ENCODE measurements around the gene GCDH.
"Not testable (repeated sequence)": the region's sequence is repeated elsewhere in the genome, so short reads cannot be mapped to it uniquely, and the experiment has no call there.

The GCDH gene

GRCh38 chr19:12890787-12891552 lies at the start of gene GCDH:
Gene GCDH (plus strand): TSS chr19:12891160. CDS start chr19:12891305, 145 bp downstream.
- DNase-seq (ENCODE audit: low read depth, low spot score): peak; percentile 97
- H3K9me3 ChIP-seq (ENCODE audit: control insufficient read depth, insufficient read depth, low read length): no peaks in the 10 kb centered on the region
- no peaks in the 10 kb centered on the region for H3K27me3 ChIP-seq (ENCODE audit: control insufficient read depth, insufficient read depth, low read length)
- H3K27ac ChIP-seq (ENCODE audit: low read length): no peak within 1 kb of the TSS
- H3K4me3 ChIP-seq (ENCODE audit: low read length): peak within 1 kb of the TSS; percentile 84
- H3K36me3 ChIP-seq (ENCODE audit: control insufficient read depth, insufficient read depth, low read length): peaks cover 10% of the 10 kb centered on the region; the same call in 1 of the 2 replicates
- 0 out of 2 replicates have a peak, but pooled peaks cover 3% of the 10 kb centered on the region for H3K4me1 ChIP-seq (ENCODE audit: control insufficient read depth, insufficient read depth, low read length)
- WGBS (ENCODE audit: insufficient coverage, insufficient read length): no CpG with 5 or more reads among the region's 49 CpGs

GRCh38 chr19:12842511-12842910 lies 48.4 kb upstream of the GCDH start:
- no peak for DNase-seq (ENCODE audit: low read depth, low spot score)

GRCh38 chr19:12843328-12843727 lies 47.6 kb upstream of the GCDH start:
- H3K27me3 ChIP-seq (ENCODE audit: control insufficient read depth, insufficient read depth, low read length): no peaks in the 10 kb centered on the region
- WGBS (ENCODE audit: insufficient coverage, insufficient read length): no CpG with 5 or more reads among the region's 11 CpGs
- no peak for DNase-seq (ENCODE audit: low read depth, low spot score)

More at GRCh38 chr19:12842511-12842910, 48.4 kb upstream of the GCDH start:
- Histone ChIP-seq H3K9me3 (ENCODE audit: control insufficient read depth, insufficient read depth, low read length) (no peaks in the 10 kb centered on the region), H3K4me3 (ENCODE audit: low read length) (no peak overlapping the region), H3K36me3 (ENCODE audit: control insufficient read depth, insufficient read depth, low read length) (no peaks in the 10 kb centered on the region), H3K27me3 (ENCODE audit: control insufficient read depth, insufficient read depth, low read length) (no peaks in the 10 kb centered on the region), H3K4me1 (ENCODE audit: control insufficient read depth, insufficient read depth, low read length) (no peaks in the 10 kb centered on the region; the same call in 1 of the 2 replicates), H3K27ac (ENCODE audit: low read length) (no peak overlapping the region)
- 100% methylated on average over 3 of the region's 18 CpGs for WGBS (ENCODE audit: insufficient coverage, insufficient read length)

GRCh38 chr19:12843999-12844732 lies 46.8 kb upstream of the GCDH start:
- Histone ChIP-seq H3K36me3 (ENCODE audit: control insufficient read depth, insufficient read depth, low read length) (no peaks in the 10 kb centered on the region), H3K27ac (ENCODE audit: low read length) (no peak overlapping the region), H3K27me3 (ENCODE audit: control insufficient read depth, insufficient read depth, low read length) (no peaks in the 10 kb centered on the region), H3K4me3 (ENCODE audit: low read length) (no peak overlapping the region), H3K9me3 (ENCODE audit: control insufficient read depth, insufficient read depth, low read length) (no peaks in the 10 kb centered on the region), H3K4me1 (ENCODE audit: control insufficient read depth, insufficient read depth, low read length) (peaks cover 2% of the 10 kb centered on the region; the same call in 1 of the 2 replicates)
- no CpG with 5 or more reads among the region's 3 CpGs for WGBS (ENCODE audit: insufficient coverage, insufficient read length)
- DNase-seq (ENCODE audit: low read depth, low spot score): no peak

More at GRCh38 chr19:12843328-12843727, 47.6 kb upstream of the GCDH start:
- H3K27ac ChIP-seq (ENCODE audit: low read length): no peak overlapping the region
- H3K4me1 ChIP-seq (ENCODE audit: control insufficient read depth, insufficient read depth, low read length): peaks cover 2% of the 10 kb centered on the region; the same call in 1 of the 2 replicates
- no peak overlapping the region for H3K4me3 ChIP-seq (ENCODE audit: low read length)
- H3K9me3 ChIP-seq (ENCODE audit: control insufficient read depth, insufficient read depth, low read length): no peaks in the 10 kb centered on the region
- no peaks in the 10 kb centered on the region for H3K36me3 ChIP-seq (ENCODE audit: control insufficient read depth, insufficient read depth, low read length)

GRCh38 chr19:12846613-12847012 lies 44.3 kb upstream of the GCDH start:
- not testable (repeated sequence) for H3K27me3 ChIP-seq (ENCODE audit: control insufficient read depth, insufficient read depth, low read length); H3K36me3 ChIP-seq (ENCODE audit: control insufficient read depth, insufficient read depth, low read length); H3K9me3 ChIP-seq (ENCODE audit: control insufficient read depth, insufficient read depth, low read length); H3K4me3 ChIP-seq (ENCODE audit: low read length); H3K4me1 ChIP-seq (ENCODE audit: control insufficient read depth, insufficient read depth, low read length); DNase-seq (ENCODE audit: low read depth, low spot score); H3K27ac ChIP-seq (ENCODE audit: low read length)
- WGBS (ENCODE audit: insufficient coverage, insufficient read length): no CpG with 5 or more reads among the region's 7 CpGs

- peaks cover 4% of the 10 kb centered on the region; the same call in 1 of the 2 replicates for H3K36me3 ChIP-seq (ENCODE audit: control insufficient read depth, insufficient read depth, low read length)
- H3K4me1 ChIP-seq (ENCODE audit: control insufficient read depth, insufficient read depth, low read length): 0 out of 2 replicates have a peak, but pooled peaks cover 2% of the 10 kb centered on the region
- H3K4me3 ChIP-seq (ENCODE audit: low read length): no peak overlapping the region
- H3K27me3 ChIP-seq (ENCODE audit: control insufficient read depth, insufficient read depth, low read length): no peaks in the 10 kb centered on the region
- no peaks in the 10 kb centered on the region for H3K9me3 ChIP-seq (ENCODE audit: control insufficient read depth, insufficient read depth, low read length)
- no CpG with 5 or more reads among the region's 69 CpGs for WGBS (ENCODE audit: insufficient coverage, insufficient read length)
- no peak for DNase-seq (ENCODE audit: low read depth, low spot score)
- no peak overlapping the region for H3K27ac ChIP-seq (ENCODE audit: low read length)
Observed at GRCh38 chr19:12847159-12848139, 43.5 kb upstream of the GCDH start.

- Histone ChIP-seq H3K4me3 (ENCODE audit: low read length) (no peak overlapping the region), H3K9me3 (ENCODE audit: control insufficient read depth, insufficient read depth, low read length) (no peaks in the 10 kb centered on the region), H3K27me3 (ENCODE audit: control insufficient read depth, insufficient read depth, low read length) (no peaks in the 10 kb centered on the region), H3K36me3 (ENCODE audit: control insufficient read depth, insufficient read depth, low read length) (peaks cover 9% of the 10 kb centered on the region), H3K4me1 (ENCODE audit: control insufficient read depth, insufficient read depth, low read length) (no peaks in the 10 kb centered on the region), H3K27ac (ENCODE audit: low read length) (no peak overlapping the region)
- WGBS (ENCODE audit: insufficient coverage, insufficient read length): no CpG with 5 or more reads among the region's 1 CpG
- no peak for DNase-seq (ENCODE audit: low read depth, low spot score)
Observed at GRCh38 chr19:12856653-12857052, 34.3 kb upstream of the GCDH start.

GRCh38 chr19:12858041-12858928 lies 32.7 kb upstream of the GCDH start:
- WGBS (ENCODE audit: insufficient coverage, insufficient read length): no CpG with 5 or more reads among the region's 35 CpGs

GRCh38 chr19:12859546-12859945 lies 31.4 kb upstream of the GCDH start:
- no CpG with 5 or more reads among the region's 7 CpGs for WGBS (ENCODE audit: insufficient coverage, insufficient read length)
- peaks cover 5% of the 10 kb centered on the region for H3K36me3 ChIP-seq (ENCODE audit: control insufficient read depth, insufficient read depth, low read length)
- H3K9me3 ChIP-seq (ENCODE audit: control insufficient read depth, insufficient read depth, low read length): no peaks in the 10 kb centered on the region
- H3K4me1 ChIP-seq (ENCODE audit: control insufficient read depth, insufficient read depth, low read length): no peaks in the 10 kb centered on the region
- H3K4me3 ChIP-seq (ENCODE audit: low read length): no peak overlapping the region
- H3K27me3 ChIP-seq (ENCODE audit: control insufficient read depth, insufficient read depth, low read length): no peaks in the 10 kb centered on the region
- no peak for DNase-seq (ENCODE audit: low read depth, low spot score)
- no peak overlapping the region for H3K27ac ChIP-seq (ENCODE audit: low read length)

More at GRCh38 chr19:12858041-12858928, 32.7 kb upstream of the GCDH start:
- Histone ChIP-seq H3K9me3 (ENCODE audit: control insufficient read depth, insufficient read depth, low read length) (no peaks in the 10 kb centered on the region), H3K4me1 (ENCODE audit: control insufficient read depth, insufficient read depth, low read length) (no peaks in the 10 kb centered on the region), H3K4me3 (ENCODE audit: low read length) (no peak overlapping the region), H3K27ac (ENCODE audit: low read length) (no peak overlapping the region), H3K36me3 (ENCODE audit: control insufficient read depth, insufficient read depth, low read length) (peaks cover 5% of the 10 kb centered on the region), H3K27me3 (ENCODE audit: control insufficient read depth, insufficient read depth, low read length) (no peaks in the 10 kb centered on the region)
- DNase-seq (ENCODE audit: low read depth, low spot score): no peak
